ENCODE results near the gene GALNT18.

The GALNT18 gene

DNA sequence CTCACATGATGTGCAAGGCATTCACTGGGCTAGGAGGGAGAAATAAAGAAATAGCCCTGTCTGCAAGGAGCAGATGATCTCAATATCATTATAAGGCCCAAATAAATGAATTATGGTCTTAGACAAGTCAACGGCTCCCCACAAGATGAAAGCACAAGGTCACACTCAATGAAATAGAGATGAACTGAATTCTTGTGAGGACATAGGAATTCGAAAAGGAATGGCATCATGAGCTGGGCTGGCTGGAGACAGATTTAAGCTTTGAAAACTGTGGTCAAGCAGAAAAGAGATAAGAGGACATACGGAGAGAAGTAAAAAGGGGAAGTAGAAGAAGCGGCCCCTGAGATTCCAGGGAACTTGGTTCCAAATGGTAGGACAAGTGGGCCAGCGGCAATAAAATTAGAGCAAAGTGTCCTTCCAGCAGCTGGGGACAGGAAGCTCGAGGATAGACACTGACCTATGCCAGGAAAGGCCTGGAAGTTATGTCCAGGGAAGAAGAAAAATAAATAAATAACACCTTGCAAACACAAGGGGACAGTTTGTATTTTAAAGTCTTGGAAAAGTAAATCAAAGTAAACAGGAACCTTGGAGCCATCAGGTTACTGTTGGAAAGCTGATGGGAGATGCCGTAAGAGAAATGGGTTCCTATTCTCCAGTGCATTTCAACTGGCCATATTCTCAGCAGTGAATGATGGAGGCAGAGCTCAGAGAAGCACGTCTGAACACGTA, 37.8 kb downstream of the GALNT18 start:
- no CpG with 5 or more reads among the region's 9 CpGs for WGBS, 2 donors (ENCODE audit: extremely low coverage in 2 of 2, insufficient read length in 2 of 2, insufficient replicate concordance in 1 of 2)

GRCh38 chr11:11582011-11582701, 39.6 kb downstream of the GALNT18 start:
- Histone ChIP-seq H3K27ac (replicated peaks; ENCODE audit: low read length) (no peak overlapping the region), H3K23ac (ENCODE audit: low read depth, low read length, poor library complexity) (no peak overlapping the region)

More for the DNA sequence above, 37.8 kb downstream of the GALNT18 start:
- Histone ChIP-seq H4K91ac (ENCODE audit: low read depth, low read length, poor library complexity) (no peak overlapping the region), H3K4me2 (ENCODE audit: insufficient read depth, low read length, poor library complexity, severe bottlenecking) (no peak overlapping the region), H3K9me3 (replicated peaks in 1 of 2; ENCODE audit: control insufficient read depth in 2 of 2, insufficient read depth in 1 of 2, low read depth in 1 of 2, low read length in 2 of 2) (no peaks in the 10 kb centered on the region), H3K14ac (ENCODE audit: low read length) (no peak overlapping the region), H2AK5ac (ENCODE audit: low read depth, low read length) (no peak overlapping the region), H2BK15ac (ENCODE audit: low read length) (no peak overlapping the region), H4K8ac (ENCODE audit: low read depth, low read length) (no peak overlapping the region), H2BK5ac (ENCODE audit: low read length) (no peak overlapping the region), H3K27ac (replicated peaks; ENCODE audit: low read length) (no peak overlapping the region), H3K18ac (ENCODE audit: low read length) (no peak overlapping the region), H3K23ac (ENCODE audit: low read depth, low read length, poor library complexity) (no peak overlapping the region), H2AFZ (ENCODE audit: low read length) (no peak overlapping the region), H3K4ac (ENCODE audit: low read length) (no peak overlapping the region), H3K79me1 (ENCODE audit: low read depth, low read length) (no peaks in the 10 kb centered on the region), H3K36me3 (replicated peaks in 1 of 2; ENCODE audit: control insufficient read depth in 2 of 2, insufficient read depth in 2 of 2, low read length in 2 of 2) (no peaks in the 10 kb centered on the region), H2BK12ac (ENCODE audit: low read length) (no peak overlapping the region), H3K4me3 (ENCODE audit: low read length in 2 of 2) (no peak overlapping the region), H3K4me1 (ENCODE audit: control insufficient read depth in 2 of 2, insufficient read depth in 1 of 2, low read depth in 1 of 2, low read length in 2 of 2) (peaks cover 0 to 15% of the 10 kb centered on the region in 2 donors), H2BK120ac (ENCODE audit: low read depth, low read length) (no peak overlapping the region), H3K27me3 (ENCODE audit: control insufficient read depth in 3 of 3, insufficient read depth in 3 of 3, low read depth in 1 of 3, low read length in 3 of 3) (peaks cover 0 to 2% (median 0%) of the 10 kb centered on the region in 3 experiments), H3K9ac (ENCODE audit: low read depth, low read length, poor library complexity) (no peak overlapping the region)
- DNase-seq (ENCODE audit: low spot score): no peak

DNA sequence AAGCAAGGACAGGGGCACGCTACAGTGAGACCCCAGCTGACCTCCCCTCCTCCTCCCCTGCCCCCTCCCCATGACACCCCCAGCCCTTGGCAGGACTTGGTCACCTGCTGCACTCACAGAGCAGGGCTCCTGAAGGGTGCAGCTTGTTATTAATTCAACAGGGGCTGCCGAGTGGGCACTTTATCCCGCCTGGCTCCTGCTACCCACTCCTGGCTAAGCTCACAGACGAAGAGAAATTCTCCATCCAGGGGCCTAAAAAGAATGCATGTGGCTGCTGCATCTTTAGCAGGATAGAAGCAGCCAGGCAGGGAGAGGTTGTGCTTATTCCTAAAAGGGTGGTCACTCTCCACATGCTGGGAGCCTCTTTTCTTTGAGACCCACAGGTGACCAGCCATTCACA, 40.3 kb downstream of the GALNT18 start:
- Histone ChIP-seq H2AK5ac (ENCODE audit: low read depth, low read length) (no peak overlapping the region), H3K23ac (ENCODE audit: low read depth, low read length, poor library complexity) (no peak overlapping the region), H3K9ac (ENCODE audit: low read depth, low read length, poor library complexity) (peak overlapping the region; percentile 6), H3K27me3 (ENCODE audit: control insufficient read depth in 3 of 3, insufficient read depth in 3 of 3, low read depth in 1 of 3, low read length in 3 of 3) (peaks cover 0 to 2% (median 0%) of the 10 kb centered on the region in 3 experiments), H4K91ac (ENCODE audit: low read depth, low read length, poor library complexity) (no peak overlapping the region), H3K36me3 (replicated peaks in 1 of 2; ENCODE audit: control insufficient read depth in 2 of 2, insufficient read depth in 2 of 2, low read length in 2 of 2) (no peaks in the 10 kb centered on the region), H3K4me1 (ENCODE audit: control insufficient read depth in 2 of 2, insufficient read depth in 1 of 2, low read depth in 1 of 2, low read length in 2 of 2) (peaks cover 0 to 21% of the 10 kb centered on the region in 2 donors), H3K27ac (replicated peaks; ENCODE audit: low read length) (no peak overlapping the region), H2BK15ac (ENCODE audit: low read length) (no peak overlapping the region), H4K8ac (ENCODE audit: low read depth, low read length) (no peak overlapping the region), H3K14ac (ENCODE audit: low read length) (no peak overlapping the region), H3K79me1 (ENCODE audit: low read depth, low read length) (no peaks in the 10 kb centered on the region), H2BK12ac (ENCODE audit: low read length) (no peak overlapping the region), H3K9me3 (replicated peaks in 1 of 2; ENCODE audit: control insufficient read depth in 2 of 2, insufficient read depth in 1 of 2, low read depth in 1 of 2, low read length in 2 of 2) (no peaks in the 10 kb centered on the region), H2BK5ac (ENCODE audit: low read length) (no peak overlapping the region), H3K4me2 (ENCODE audit: insufficient read depth, low read length, poor library complexity, severe bottlenecking) (no peak overlapping the region), H3K4me3 (ENCODE audit: low read length in 2 of 2) (no peak overlapping the region), H2AFZ (ENCODE audit: low read length) (no peak overlapping the region), H2BK120ac (ENCODE audit: low read depth, low read length) (no peak overlapping the region), H3K4ac (ENCODE audit: low read length) (no peak overlapping the region), H3K18ac (ENCODE audit: low read length) (no peak overlapping the region)
- no CpG with 5 or more reads among the region's 4 CpGs for WGBS, 2 donors (ENCODE audit: extremely low coverage in 2 of 2, insufficient read length in 2 of 2, insufficient replicate concordance in 1 of 2)
- no peak for DNase-seq (ENCODE audit: low spot score)

More at GRCh38 chr11:11582011-11582701, 39.6 kb downstream of the GALNT18 start:
- no peak overlapping the region for H4K8ac ChIP-seq (ENCODE audit: low read depth, low read length)
- peaks cover 0 to 21% of the 10 kb centered on the region in 2 donors for H3K4me1 ChIP-seq (ENCODE audit: control insufficient read depth in 2 of 2, insufficient read depth in 1 of 2, low read depth in 1 of 2, low read length in 2 of 2)
- no peak overlapping the region for H4K91ac ChIP-seq (ENCODE audit: low read depth, low read length, poor library complexity)
- peaks cover 0 to 2% (median 0%) of the 10 kb centered on the region in 3 experiments for H3K27me3 ChIP-seq (ENCODE audit: control insufficient read depth in 3 of 3, insufficient read depth in 3 of 3, low read depth in 1 of 3, low read length in 3 of 3)
- no peak overlapping the region for H2BK15ac ChIP-seq (ENCODE audit: low read length)
- WGBS, 2 donors (ENCODE audit: extremely low coverage in 2 of 2, insufficient read length in 2 of 2, insufficient replicate concordance in 1 of 2): no CpG with 5 or more reads among the region's 5 CpGs
- H3K79me1 ChIP-seq (ENCODE audit: low read depth, low read length): no peaks in the 10 kb centered on the region
- no peak for DNase-seq (ENCODE audit: low spot score)
- H2AK5ac ChIP-seq (ENCODE audit: low read depth, low read length): no peak overlapping the region
- no peak overlapping the region for H2BK12ac ChIP-seq (ENCODE audit: low read length)
- no peak overlapping the region for H3K9ac ChIP-seq (ENCODE audit: low read depth, low read length, poor library complexity)
- no peak overlapping the region for H3K4me3 ChIP-seq (ENCODE audit: low read length in 2 of 2)
- H3K9me3 ChIP-seq (replicated peaks in 1 of 2; ENCODE audit: control insufficient read depth in 2 of 2, insufficient read depth in 1 of 2, low read depth in 1 of 2, low read length in 2 of 2): no peaks in the 10 kb centered on the region
- no peak overlapping the region for H2AFZ ChIP-seq (ENCODE audit: low read length)
- no peak overlapping the region for H3K4ac ChIP-seq (ENCODE audit: low read length)
- no peaks in the 10 kb centered on the region for H3K36me3 ChIP-seq (replicated peaks in 1 of 2; ENCODE audit: control insufficient read depth in 2 of 2, insufficient read depth in 2 of 2, low read length in 2 of 2)
- H3K4me2 ChIP-seq (ENCODE audit: insufficient read depth, low read length, poor library complexity, severe bottlenecking): no peak overlapping the region
- peak overlapping the region; percentile 9 for H3K18ac ChIP-seq (ENCODE audit: low read length)
- H2BK120ac ChIP-seq (ENCODE audit: low read depth, low read length): no peak overlapping the region
- no peak overlapping the region for H2BK5ac ChIP-seq (ENCODE audit: low read length)
- no peak overlapping the region for H3K14ac ChIP-seq (ENCODE audit: low read length)

DNA sequence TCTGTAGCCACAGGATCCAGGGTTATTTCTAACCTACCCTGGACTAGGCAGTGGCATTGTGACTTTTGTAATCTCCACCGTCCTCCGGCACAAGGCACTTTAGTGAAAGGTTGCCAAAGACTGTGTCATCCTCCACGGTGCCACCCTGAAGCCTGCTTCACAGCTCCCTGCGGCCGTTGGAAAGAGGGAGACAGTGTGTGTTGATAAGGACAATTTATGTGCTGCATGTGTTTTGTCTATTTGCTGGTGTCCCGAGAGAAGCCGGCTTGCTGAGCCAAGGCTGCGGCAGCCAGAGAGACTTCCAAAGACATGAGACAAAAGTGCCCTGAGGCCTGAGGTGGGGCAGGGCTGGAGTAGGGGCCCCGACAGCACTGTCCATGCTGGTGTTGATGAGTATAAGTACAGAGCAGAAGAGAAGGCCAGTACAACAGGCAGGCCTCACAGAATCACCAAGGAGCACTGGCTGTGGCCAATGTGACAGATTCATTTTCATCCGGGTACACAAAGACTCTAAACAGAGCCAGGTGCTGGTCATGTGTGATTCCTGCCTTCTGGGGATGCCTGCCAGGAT, 40.9 kb downstream of the GALNT18 start:
- H3K23ac ChIP-seq (ENCODE audit: low read depth, low read length, poor library complexity): no peak overlapping the region
- H3K27me3 ChIP-seq (ENCODE audit: control insufficient read depth in 3 of 3, insufficient read depth in 3 of 3, low read depth in 1 of 3, low read length in 3 of 3): peaks cover 0 to 2% (median 0%) of the 10 kb centered on the region in 3 experiments
- WGBS, 2 donors (ENCODE audit: extremely low coverage in 2 of 2, insufficient read length in 2 of 2, insufficient replicate concordance in 1 of 2): no CpG with 5 or more reads among the region's 10 CpGs
- H2AFZ ChIP-seq (ENCODE audit: low read length): no peak overlapping the region
- H3K9me3 ChIP-seq (replicated peaks in 1 of 2; ENCODE audit: control insufficient read depth in 2 of 2, insufficient read depth in 1 of 2, low read depth in 1 of 2, low read length in 2 of 2): no peaks in the 10 kb centered on the region
- no peak overlapping the region for H2BK5ac ChIP-seq (ENCODE audit: low read length)
- H2BK15ac ChIP-seq (ENCODE audit: low read length): no peak overlapping the region
- H2AK5ac ChIP-seq (ENCODE audit: low read depth, low read length): no peak overlapping the region
- no peaks in the 10 kb centered on the region for H3K79me1 ChIP-seq (ENCODE audit: low read depth, low read length)
- no peak overlapping the region for H2BK120ac ChIP-seq (ENCODE audit: low read depth, low read length)
- no peak overlapping the region for H3K27ac ChIP-seq (replicated peaks; ENCODE audit: low read length)
- peak overlapping the region; percentile 69 for H3K18ac ChIP-seq (ENCODE audit: low read length)
- no peak overlapping the region for H3K4me2 ChIP-seq (ENCODE audit: insufficient read depth, low read length, poor library complexity, severe bottlenecking)
- DNase-seq (ENCODE audit: low spot score): no peak
- H4K8ac ChIP-seq (ENCODE audit: low read depth, low read length): no peak overlapping the region
- no peak overlapping the region for H4K91ac ChIP-seq (ENCODE audit: low read depth, low read length, poor library complexity)
- peaks cover 0 to 21% of the 10 kb centered on the region in 2 donors for H3K4me1 ChIP-seq (ENCODE audit: control insufficient read depth in 2 of 2, insufficient read depth in 1 of 2, low read depth in 1 of 2, low read length in 2 of 2)
- H3K9ac ChIP-seq (ENCODE audit: low read depth, low read length, poor library complexity): peak overlapping the region; percentile 6
- no peaks in the 10 kb centered on the region for H3K36me3 ChIP-seq (replicated peaks in 1 of 2; ENCODE audit: control insufficient read depth in 2 of 2, insufficient read depth in 2 of 2, low read length in 2 of 2)
- no peak overlapping the region for H2BK12ac ChIP-seq (ENCODE audit: low read length)
- no peak overlapping the region for H3K4me3 ChIP-seq (ENCODE audit: low read length in 2 of 2)
- no peak overlapping the region for H3K4ac ChIP-seq (ENCODE audit: low read length)
- H3K14ac ChIP-seq (ENCODE audit: low read length): peak overlapping the region; percentile 33

Data from neuronal stem cell (in vitro differentiated cells).